Right lobe of liver (tissue), 4 donors: ENCODE measurements around the gene EPS8L1.

Experiments
- POLR2A ChIP-seq: fragments of 450-650 bp; IDR thresholded peaks from one replicate; pipeline ENCODE4 v1.6.1; 2017; ENCODE audit warnings: antibody characterized with exemption, mild to moderate bottlenecking
- TF ChIP-seq, protein P1 (sequence below), 4 donors: fragments of 200-600 bp in 3 of 4; fragments of 450-650 bp in 1 of 4; IDR thresholded peaks; one replicate each; pipeline versions ENCODE4 v1.5.1 to v1.8.0; 2016 to 2022; ENCODE audit warnings: antibody characterized with exemption in 4 of 4, mild to moderate bottlenecking in 2 of 4
- donor health status: DM: no; HTN: no; CAD: no.
- donor health status: DM: no; HTN: no; CAD: no.
- donor health status: DM: no; HTN: yes; CAD: no.

DNA sequence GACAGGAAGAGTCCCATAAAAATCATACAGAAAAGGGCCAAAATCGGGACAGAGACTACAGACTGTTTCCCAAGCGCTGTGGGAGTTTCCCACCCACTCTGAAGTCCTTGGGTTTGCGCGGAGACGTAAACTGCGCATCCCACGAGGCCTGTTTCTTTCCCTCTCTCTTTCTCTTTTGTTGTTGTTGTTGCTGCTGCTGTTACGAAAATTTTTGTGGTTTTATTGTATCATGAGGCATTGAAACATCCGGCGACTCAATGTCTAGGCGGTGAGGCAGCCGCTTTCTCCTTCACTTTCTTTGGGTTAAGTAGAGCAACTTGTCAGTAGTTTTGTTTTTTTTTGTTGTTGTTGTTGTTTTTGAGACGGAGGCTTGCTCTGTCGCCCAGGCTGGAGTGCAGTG, 43.4 kb downstream of the EPS8L1 start:
- TF ChIP-seq, protein P1, sequence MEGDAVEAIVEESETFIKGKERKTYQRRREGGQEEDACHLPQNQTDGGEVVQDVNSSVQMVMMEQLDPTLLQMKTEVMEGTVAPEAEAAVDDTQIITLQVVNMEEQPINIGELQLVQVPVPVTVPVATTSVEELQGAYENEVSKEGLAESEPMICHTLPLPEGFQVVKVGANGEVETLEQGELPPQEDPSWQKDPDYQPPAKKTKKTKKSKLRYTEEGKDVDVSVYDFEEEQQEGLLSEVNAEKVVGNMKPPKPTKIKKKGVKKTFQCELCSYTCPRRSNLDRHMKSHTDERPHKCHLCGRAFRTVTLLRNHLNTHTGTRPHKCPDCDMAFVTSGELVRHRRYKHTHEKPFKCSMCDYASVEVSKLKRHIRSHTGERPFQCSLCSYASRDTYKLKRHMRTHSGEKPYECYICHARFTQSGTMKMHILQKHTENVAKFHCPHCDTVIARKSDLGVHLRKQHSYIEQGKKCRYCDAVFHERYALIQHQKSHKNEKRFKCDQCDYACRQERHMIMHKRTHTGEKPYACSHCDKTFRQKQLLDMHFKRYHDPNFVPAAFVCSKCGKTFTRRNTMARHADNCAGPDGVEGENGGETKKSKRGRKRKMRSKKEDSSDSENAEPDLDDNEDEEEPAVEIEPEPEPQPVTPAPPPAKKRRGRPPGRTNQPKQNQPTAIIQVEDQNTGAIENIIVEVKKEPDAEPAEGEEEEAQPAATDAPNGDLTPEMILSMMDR (IDR thresholded peaks at IDR 0.05), result no peak
- no peak for TF ChIP-seq POLR2A
